Pancreas (tissue), 10 donors: ENCODE results near the gene NUP155. TPM values are rescaled to one million over a fixed set of nuclear protein-coding genes. Genes with fewer than 3 reads are reported as not detected.
A peak's percentile ranks its signal among the peaks of the same experiment; 100 is the strongest.
"Not testable (repeated sequence)": the region's sequence is repeated elsewhere in the genome, so short reads cannot be mapped to it uniquely, and the experiment has no call there.

ENCODE experiments used
- ATAC-seq, 4 donors: fragments of 200-7000 bp; cut with Tn5 transposase; one replicate each; pipeline versions ENCODE4 v1.8.0 to v1.9.1; 2020; ENCODE audit warnings: mild to moderate bottlenecking in 4 of 4, moderate library complexity in 4 of 4
- DNase-seq, 6 donors: peaks; one replicate each; pipeline ENCODE4 v3.0.0-alpha.2; 2020
- FAIRE-seq: peaks from 2 replicates; lab custom pipeline; 2012; peaks lifted over from hg19 to GRCh38; lab: Jason Lieb, UNC
- H3K27ac ChIP-seq, 4 donors: fragments of 200-600 bp; sonication (generic); 1 replicate in 3 of 4; 2 replicates in 1 of 4; pipeline versions ENCODE4 v1.5.0 to v1.8.0; 2020
- H3K27me3 ChIP-seq, 4 donors: fragments of 200-600 bp; one replicate each; pipeline ENCODE4 v1.8.0; 2021
- H3K36me3 ChIP-seq, 3 donors: fragments of 200-600 bp; sonication (generic) in 1 of 3; one replicate each; pipeline versions ENCODE4 v1.5.0 to v1.8.0; 2020 to 2021
- H3K4me1 ChIP-seq, 3 donors: fragments of 200-600 bp; one replicate each; pipeline ENCODE4 v1.8.0; 2021
- H3K4me3 ChIP-seq, 4 donors: fragments of 200-600 bp; sonication (generic) in 2 of 4; one replicate each; pipeline versions ENCODE4 v1.5.0 to v1.8.0; 2020 to 2021
- H3K9me3 ChIP-seq, 4 donors: fragments of 200-600 bp; one replicate each; pipeline ENCODE4 v1.8.0; 2021
- CTCF ChIP-seq, 4 donors: fragments of 200-600 bp; sonication (generic) in 3 of 4; IDR thresholded peaks; one replicate each; pipeline versions ENCODE4 v1.5.0 to v1.8.0; 2021; ENCODE audit warnings: antibody characterized with exemption in 4 of 4
- WGBS, 2 donors: extraction: QIAGEN DNeasy Blood & Tissue Kit; methylation state at CpG; one replicate each; pipeline ENCODE4 v1.1.7; 2013; 5-methylcytosine and 5-hydroxymethylcytosine counted together
- intact Hi-C, 3 donors: fragments of 100-400 bp; cut with DNase I; formaldehyde crosslinking; loops; one replicate each; pipeline versions ENCODE4 v1.11.1 to v1.14.2; 2022
- polyA plus RNA-seq, 2 donors: library from polyadenylated mRNA; stranded (reverse); fragments of 200-250 nt; gene quantifications; one replicate each; pipeline ENCODE4 v1.2.3, GENCODE V29; 2013
- total RNA-seq, 6 donors: library from RNA; stranded (reverse); fragmentation: NEBNext Ultra II Directional in 4 of 6; extraction: Animal tissue kit (Norgen Biotek cat#: 25700) in 4 of 6; gene quantifications; one replicate each; pipeline versions ENCODE4 v1.2.1 to v1.2.4, GENCODE V29; 2021 to 2023
- donor health status: healthy with polysubstance abuse.
- donor health status: DM: no; HTN: no; CAD: no; lungs with moderate emphysema.
- donor health status: DM: no; HTN: no; CAD: no.
- donor health status: control.
- donor health status: control.
- donor health status: Bipolar disorder and iron deficiency.
- donor health status: DM: yes; HTN: yes; CAD: no.
- donor health status: DM: no; HTN: no; CAD: no.
- donor health status: DM: no; HTN: no; CAD: no.
- donor health status: DM: yes; HTN: yes; CAD: no.

Gene NUP155
- total and polyA plus RNA-seq, 8 donors, result 1.5 to 13.1 (median 7.8) TPM

GRCh38 chr5:37370550-37370863, 399 bp downstream of the NUP155 start:
- 0 to 1% methylated on average over 7 of the region's 7 CpGs for WGBS, 2 donors
- no peak for ATAC-seq
- intact Hi-C loops, result no loop called here

GRCh38 chr5:37355161-37355560, 15.7 kb downstream of the NUP155 start:
- Histone ChIP-seq H3K9me3 (no peaks in the 10 kb centered on the region), H3K36me3 (peaks cover 0 to 29% (median 7%) of the 10 kb centered on the region in 3 donors), H3K4me1 (no peaks in the 10 kb centered on the region), H3K27ac (no peak overlapping the region), H3K4me3 (no peak overlapping the region), H3K27me3 (no peaks in the 10 kb centered on the region)
- FAIRE-seq (no peak), DNase-seq (no peak), ATAC-seq (no peak)
- WGBS, 2 donors, result 93 to 98% methylated on average over 6 of the region's 6 CpGs
- no peak for TF ChIP-seq CTCF (IDR thresholded peaks at IDR 0.05)
- intact Hi-C loops, result no loop called here

More at GRCh38 chr5:37370550-37370863, 399 bp downstream of the NUP155 start:
- no peak for TF ChIP-seq CTCF (IDR thresholded peaks at IDR 0.05)
- Histone ChIP-seq H3K4me1 (peaks cover 8 to 20% (median 12%) of the 10 kb centered on the region in 3 donors), H3K27me3 (no peaks in the 10 kb centered on the region), H3K4me3 (peak overlapping the region; percentile 68 to 94 (median 86)), H3K36me3 (no peaks in the 10 kb centered on the region), H3K27ac (peak overlapping the region; percentile 60 to 74 (median 67)), H3K9me3 (no peaks in the 10 kb centered on the region)
- no peak for FAIRE-seq
- no peak for DNase-seq

GRCh38 chr5:37342741-37343140, 28.2 kb downstream of the NUP155 start:
- 97 to 98% methylated on average over 18 of the region's 18 CpGs for WGBS, 2 donors
- intact Hi-C loops, H3K4me1 ChIP-seq, ATAC-seq, FAIRE-seq, H3K4me3 ChIP-seq, H3K27me3 ChIP-seq, H3K27ac ChIP-seq, H3K9me3 ChIP-seq, DNase-seq: not testable (repeated sequence)
- H3K36me3 ChIP-seq, result peaks cover 4 to 34% (median 6%) of the 10 kb centered on the region in 3 donors

GRCh38 chr5:37334754-37335153, 36.2 kb downstream of the NUP155 start:
- H3K27ac ChIP-seq, H3K4me1 ChIP-seq, ATAC-seq, DNase-seq, H3K4me3 ChIP-seq, FAIRE-seq, intact Hi-C loops, H3K9me3 ChIP-seq, H3K27me3 ChIP-seq: not testable (repeated sequence)
- WGBS, 2 donors, result 96 to 99% methylated on average over 12 of the region's 12 CpGs
- H3K36me3 ChIP-seq, result peaks cover 0 to 22% (median 6%) of the 10 kb centered on the region in 3 donors

GRCh38 chr5:37326536-37326935, 44.4 kb downstream of the NUP155 start:
- ATAC-seq (peak in 1 of 4 donors; percentile 70), DNase-seq (no peak), FAIRE-seq (no peak)
- no peak overlapping the region for H3K27ac ChIP-seq
- no peaks in the 10 kb centered on the region for H3K4me1 ChIP-seq
- peaks cover 0 to 51% (median 6%) of the 10 kb centered on the region in 3 donors for H3K36me3 ChIP-seq
- TF ChIP-seq CTCF (IDR thresholded peaks at IDR 0.05), result no peak
- H3K27me3 ChIP-seq, result no peaks in the 10 kb centered on the region
- H3K9me3 ChIP-seq, result no peaks in the 10 kb centered on the region
- H3K4me3 ChIP-seq, result no peak overlapping the region
- intact Hi-C loops, result no loop called here

- DNase-seq, result no peak
- no peaks in the 10 kb centered on the region for H3K9me3 ChIP-seq
- no peak overlapping the region for H3K27ac ChIP-seq
- no peak for ATAC-seq
- H3K4me1 ChIP-seq, result no peaks in the 10 kb centered on the region
- no peaks in the 10 kb centered on the region for H3K27me3 ChIP-seq
- TF ChIP-seq CTCF (IDR thresholded peaks at IDR 0.05), result no peak
- no peak overlapping the region for H3K4me3 ChIP-seq
- FAIRE-seq, result no peak
- intact Hi-C loops, result no loop called here
- WGBS, 2 donors, result 88 to 90% methylated on average over 1 of the region's 1 CpG
- H3K36me3 ChIP-seq, result peaks cover 0 to 49% (median 0%) of the 10 kb centered on the region in 3 donors
Observed at GRCh38 chr5:37323607-37324006, 47.3 kb downstream of the NUP155 start.
